NCI-H526 (cell line): ENCODE results near the gene TBCEL.
"Not testable (repeated sequence)": the region's sequence is repeated elsewhere in the genome, so short reads cannot be mapped to it uniquely, and the experiment has no call there.

ENCODE experiments used
- DNase-seq, 2 experiments: peaks; one replicate each; lab custom pipeline; 2025; lab: John Stamatoyannopoulos, UW

Gene TBCEL

DNA sequence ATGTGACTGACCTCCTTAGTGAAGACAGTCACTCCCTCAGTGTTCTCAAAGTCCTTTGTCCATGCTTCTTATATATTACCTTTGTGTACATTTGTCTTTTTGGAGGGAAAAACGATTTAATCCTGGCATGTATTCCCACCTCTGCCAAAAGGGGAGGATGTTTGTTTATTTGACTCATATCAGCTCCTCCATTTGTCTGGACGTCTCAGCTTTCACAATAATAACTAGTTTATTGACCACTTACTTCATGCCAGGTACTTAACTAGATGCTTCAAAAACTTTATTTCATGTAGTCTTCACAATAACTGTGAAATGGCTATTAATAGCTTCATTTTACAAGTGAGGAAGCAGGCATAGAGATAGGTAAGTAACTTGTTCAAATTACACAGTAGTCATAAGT lies 5.3 kb downstream of the TBCEL start:
- DNase-seq, result no peak

DNA sequence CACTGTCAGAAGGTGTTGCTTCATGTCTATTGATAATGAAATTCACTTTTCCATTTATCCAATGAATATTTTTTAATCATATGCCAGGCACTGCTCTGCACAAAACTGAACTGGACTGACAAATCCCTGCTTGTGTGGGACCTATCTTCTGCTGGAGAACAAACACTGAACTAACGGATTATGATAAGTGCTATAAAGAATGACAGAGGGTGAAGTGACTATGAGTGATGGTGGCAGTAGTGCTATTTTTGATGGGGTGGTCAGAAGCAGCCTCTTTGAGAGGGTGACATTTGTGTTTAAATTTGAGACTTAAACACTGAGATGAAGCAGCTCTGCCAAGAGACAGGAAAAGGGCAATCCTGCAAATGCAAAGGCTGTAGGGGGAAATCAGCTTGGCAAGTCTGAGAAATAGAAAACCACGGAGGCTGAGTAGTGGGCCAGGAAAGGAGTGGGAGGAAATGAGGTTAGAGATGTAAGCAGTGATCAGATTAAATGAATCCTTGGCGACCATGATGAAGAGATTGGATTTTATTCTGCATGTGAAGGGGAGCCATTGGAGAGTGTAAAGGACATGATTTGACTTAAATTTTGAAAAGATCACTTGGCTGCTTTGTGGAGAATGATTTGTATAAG lies 6.0 kb downstream of the TBCEL start:
- DNase-seq, result no peak

DNA sequence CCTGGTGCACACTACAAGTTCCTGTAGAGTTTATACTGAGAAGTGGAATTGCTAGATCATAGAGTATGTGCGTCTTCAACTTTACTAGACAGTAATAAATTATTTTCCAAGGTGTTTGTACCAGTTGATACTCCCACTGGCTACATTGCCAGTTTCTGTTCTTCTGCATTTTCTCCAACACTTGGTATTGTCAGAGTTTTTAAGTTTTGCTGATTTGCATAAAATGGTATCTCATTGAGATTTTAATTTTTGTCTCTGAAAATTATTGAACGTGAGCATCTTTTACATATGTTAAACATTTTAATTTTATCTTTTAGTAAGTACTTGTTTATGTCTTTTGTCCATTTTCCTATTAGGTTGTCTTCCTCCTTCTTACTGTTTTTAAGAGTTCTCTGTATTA lies 7.3 kb downstream of the TBCEL start:
- no peak for DNase-seq

DNA sequence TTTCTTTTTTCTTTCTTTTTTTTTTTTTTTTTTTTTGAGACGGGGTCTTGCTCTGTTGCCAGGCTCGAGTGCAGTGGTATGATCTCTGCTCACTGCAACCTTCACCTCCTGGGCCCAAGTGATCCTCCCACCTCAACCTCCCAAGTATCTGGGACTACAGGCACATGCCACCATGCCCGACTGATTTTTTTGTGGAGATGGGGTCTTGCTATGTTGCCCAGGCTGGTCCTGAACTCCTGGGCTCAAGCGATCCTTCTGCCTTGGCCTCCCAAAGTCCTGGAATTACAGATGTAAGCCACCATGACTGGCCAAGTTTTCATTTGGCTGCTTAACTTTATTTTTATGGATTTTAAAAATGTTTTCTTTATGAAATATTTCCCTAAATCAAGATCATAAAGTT lies 7.7 kb downstream of the TBCEL start:
- not testable (repeated sequence) for DNase-seq

DNA sequence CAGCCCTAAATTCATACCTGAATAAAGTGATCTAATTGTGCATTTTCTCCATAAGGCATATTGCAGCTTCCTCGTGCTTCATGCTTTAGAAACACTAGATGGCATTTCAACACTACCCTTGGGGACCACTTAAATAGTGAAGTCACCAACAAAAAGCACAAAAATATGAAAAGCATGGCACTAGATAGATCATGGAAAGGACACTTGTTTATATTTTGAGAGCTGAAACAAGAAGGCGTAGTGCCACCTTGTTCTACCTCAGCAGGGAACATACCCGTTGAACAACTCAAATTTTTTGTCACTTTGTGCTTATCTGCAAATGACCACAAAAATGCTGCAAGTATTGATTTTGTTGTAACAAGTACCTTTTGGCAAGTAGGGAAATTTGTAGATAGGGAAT lies 8.6 kb downstream of the TBCEL start:
- peak in 1 of 2 experiments; percentile 43 for DNase-seq

DNA sequence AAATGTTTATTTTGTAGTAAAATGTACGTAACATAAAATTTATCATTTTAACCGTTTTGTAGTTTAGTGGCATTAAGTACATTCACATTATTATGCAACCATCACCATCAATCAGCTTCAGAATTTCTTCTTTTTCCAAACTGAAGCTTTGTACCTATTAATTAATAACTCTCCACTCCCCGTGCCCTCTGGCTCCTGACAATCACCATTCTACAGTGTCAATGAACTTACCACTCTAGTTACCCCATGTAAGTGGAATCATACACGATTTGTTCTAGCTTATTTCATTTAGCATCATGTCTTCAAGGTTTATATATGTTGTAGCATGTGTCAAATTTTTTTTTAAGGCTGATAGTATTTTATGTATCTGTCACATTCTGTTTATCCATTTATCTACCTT lies 9.7 kb downstream of the TBCEL start:
- DNase-seq, result no peak

DNA sequence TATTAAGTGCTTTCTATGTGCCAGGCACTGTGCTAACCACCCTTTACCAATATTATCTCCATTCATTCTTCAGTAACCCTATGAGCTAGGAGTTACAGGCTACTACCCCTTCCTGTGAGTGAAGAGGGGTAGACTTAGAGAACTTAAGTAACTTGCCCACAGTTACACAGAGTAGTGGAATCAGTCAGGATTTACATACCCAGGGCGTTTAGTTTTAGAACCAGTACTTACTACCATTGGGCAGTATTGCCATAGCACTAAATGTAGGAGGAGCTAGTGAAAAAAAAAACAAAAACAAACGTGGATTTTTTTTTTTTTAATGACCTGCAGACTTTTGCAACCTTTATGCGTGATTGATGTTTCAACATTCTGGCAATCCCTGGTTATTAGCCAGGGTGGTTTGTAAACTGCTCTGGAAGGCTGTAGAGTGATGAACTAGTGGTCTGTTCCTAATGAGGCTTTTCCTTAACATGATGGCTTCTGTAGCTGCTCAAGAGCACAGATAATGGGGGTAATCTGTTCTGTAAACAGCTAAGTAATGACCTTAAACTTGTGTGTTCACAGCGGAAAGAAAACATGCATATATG lies 11.4 kb downstream of the TBCEL start:
- DNase-seq, result no peak

DNA sequence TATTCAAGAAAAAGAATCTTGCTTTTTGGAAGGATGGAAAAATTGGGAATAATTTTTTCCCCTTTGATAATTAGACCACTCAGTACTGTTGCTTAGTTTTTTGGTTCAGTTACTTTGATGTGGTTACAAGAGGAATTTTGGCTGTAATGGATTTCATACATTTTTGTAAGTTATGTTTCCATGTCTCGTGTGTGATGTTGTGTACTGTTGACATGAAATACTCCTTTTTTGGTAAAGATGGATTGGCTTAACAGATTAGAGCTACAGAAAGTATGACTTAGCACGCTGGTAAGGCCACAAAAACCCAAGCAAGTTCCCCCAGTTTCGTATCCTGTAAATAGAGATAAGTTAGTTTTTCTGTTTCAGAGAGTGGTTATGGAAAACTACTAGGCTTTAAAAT lies 11.9 kb downstream of the TBCEL start:
- DNase-seq, result no peak

DNA sequence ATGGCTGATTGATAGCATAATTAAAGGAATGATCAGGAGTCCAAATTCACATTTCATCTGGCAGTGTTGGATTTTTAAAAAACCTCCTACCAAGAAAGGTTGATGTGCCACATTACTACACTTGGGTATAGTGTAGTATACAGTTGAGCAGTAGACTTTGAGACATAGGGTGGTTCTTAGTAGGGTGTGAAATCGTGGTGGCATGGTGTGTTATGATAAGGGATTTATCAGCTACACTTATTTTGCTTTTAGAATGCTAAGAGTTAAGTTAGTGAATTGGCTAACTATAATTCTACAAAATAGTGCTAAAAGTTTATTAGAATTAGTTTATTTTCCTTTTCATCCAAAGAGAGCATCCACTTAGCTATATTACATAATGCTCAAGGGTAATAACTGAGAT lies 13.1 kb downstream of the TBCEL start:
- no peak for DNase-seq

DNA sequence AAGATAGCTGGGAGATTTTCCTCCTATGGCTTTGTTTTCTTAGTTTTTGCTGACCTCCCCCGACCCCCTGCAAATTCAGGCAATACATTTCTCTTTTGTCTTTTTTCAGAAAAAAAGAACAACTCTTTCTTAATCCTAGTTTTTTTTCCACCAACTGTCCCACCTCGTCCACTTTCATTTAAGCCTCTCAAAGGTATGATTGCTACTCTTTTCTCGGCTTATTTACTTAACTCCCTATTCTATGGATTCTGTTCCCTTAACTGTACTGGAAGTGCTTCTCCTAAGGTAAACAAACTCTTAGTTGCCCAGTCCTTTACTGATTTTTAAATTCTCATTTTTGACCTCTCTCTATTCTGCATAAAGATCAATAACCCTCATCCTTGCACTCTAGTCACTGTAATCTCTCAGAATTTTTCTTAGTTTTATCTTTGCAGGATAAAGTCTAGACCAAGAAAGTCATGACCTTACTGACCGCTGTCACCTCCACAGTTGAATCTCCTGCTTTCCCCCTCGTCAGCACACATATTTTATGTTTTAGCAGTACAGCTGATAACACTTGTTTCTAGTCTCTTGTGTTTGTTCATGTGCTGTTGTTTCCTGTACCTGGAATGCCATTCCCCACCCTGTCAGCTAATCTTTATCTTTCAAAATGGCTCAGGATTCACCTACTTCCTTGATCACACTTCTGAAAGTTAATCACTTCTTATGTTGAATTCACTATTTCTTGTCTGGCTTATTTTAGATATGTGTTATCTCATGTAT lies 14.9 kb downstream of the TBCEL start:
- DNase-seq, result no peak

DNA sequence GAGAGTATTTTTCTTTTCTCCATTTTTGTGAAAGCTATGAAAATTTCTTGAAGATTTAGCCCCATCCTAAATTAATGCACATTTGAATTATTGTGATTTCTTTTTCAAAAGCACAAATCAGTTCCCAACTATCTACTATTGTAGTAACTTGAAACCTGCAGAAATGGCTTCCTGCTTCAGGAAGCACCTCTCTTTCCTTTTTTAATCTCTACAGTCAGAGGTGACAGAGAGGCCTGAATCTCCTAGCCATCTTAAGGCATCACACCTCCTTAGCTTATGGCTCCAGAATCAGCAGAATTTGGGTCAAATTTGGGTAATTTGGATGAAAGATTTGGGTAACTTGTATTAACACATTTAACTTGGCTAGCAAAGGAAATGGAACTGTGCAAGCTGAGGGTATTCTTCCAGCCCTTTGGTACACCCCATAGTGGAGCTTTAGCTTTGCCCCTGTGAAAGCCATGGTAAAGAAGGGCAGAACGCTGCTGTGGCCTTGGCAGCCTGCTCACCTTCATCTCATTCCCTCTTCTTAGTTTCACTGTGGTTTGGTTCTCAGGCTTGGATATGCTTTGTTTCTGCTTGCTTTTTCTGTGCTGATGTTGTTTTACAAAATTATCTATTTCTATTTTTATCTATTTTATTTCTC lies 16.2 kb downstream of the TBCEL start:
- no peak for DNase-seq

DNA sequence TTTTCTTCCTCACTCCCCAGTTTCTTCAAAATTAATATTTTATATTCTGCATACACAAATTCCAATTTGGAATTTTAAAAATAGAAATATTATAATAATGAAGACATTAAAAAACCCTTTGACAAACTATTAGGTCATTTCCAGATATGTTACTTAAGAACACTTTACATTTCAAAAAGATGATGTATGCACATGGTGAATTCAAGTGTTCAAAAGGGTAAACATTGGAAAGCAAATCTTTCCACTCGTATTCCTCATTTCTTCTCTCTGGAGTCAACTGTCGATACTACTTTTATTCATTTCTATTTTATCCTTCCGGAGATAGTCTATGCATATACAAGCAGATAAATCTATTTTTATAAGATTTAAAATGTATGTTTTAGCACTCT lies 16.7 kb downstream of the TBCEL start:
- DNase-seq, result no peak

DNA sequence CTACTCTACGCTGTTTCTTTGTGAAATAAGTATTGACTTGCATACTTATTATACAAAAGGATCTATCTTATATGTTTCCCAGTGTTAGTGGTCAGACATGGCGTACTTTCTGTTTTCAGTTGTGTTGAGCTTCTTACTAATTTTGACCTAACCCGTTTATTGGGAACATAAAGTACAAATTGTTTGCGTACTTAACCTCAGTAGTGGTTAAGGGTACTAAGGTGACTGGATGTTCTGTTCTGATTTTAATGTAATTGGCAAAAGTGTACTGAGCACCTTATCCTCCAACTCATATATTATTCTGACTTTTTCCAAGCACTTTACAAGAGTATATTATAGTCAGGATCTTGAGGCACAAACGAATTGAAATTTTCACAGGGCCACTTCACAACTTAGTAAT lies 17.2 kb downstream of the TBCEL start:
- DNase-seq, result no peak

DNA sequence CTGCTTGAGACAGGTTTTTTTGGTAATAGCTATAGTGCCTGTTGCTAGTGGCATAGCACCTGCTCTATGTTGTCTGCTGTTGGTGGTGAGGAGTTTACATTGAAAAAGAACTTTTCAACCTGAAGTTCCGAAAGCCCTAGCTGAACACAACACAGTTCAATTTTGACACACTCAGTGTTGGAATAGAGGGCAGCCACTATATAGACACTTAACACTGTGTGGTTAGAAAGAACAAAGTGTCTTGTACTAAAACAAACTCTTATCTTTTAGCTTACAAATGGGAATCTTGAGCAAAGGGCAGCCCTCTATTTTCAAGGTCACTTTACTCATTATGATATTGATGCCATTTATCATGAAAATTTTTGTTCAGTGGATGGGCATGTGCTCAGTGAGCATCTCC lies 18.4 kb downstream of the TBCEL start:
- DNase-seq, result no peak

DNA sequence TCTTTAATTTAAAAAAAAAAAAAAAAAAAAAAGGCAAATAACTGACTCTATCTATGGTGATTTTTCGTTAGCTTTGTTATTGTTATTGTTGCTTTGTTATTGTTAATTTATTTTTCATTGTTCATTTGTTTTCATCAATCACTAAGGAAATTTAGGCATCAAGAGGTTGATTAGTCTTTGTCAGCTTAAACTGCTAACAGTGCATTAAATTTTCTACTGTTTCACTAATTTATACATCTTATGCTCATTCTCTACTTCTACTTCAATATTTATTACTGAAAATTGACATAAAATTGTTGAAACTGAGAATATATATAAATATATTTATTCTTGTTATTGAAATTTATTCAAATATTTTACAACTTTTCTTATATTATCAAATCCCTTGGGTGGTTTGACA lies 24.0 kb downstream of the TBCEL start:
- DNase-seq, result no peak

DNA sequence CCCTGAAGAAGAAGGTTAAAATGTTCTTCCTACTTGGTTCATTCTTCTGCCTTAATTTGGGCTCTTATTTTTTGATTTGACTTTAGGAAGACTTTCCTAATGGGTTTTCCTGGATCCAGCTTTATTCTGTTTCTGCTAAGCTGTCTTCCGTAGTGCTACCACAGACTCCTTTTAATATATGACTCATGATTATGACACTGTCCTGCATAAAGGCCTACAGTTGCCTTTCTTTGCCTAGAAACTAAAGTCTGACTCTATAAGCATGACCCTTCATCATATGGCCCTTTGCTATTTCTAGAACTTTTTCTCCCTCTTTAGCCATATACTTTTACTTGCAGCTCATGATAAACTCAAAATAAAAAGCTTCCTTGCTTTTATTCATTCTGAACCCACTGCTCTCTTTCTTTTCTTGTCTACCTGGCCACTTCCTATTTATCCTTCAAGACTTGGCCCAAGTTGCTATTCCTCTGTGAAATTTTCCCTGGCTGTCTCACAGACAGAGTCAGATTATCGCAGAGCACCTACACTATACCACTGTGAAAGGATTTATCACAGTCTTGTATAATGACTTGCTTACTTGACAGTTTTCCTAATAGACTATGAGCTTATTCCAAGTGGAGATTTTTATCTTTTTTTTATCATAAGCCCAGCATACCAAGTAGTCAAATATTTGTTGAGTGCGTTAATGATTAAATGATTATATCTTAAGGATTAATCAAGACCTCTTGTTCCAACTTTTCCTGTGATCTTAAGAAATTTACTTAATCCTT lies 24.7 kb downstream of the TBCEL start:
- no peak for DNase-seq

DNA sequence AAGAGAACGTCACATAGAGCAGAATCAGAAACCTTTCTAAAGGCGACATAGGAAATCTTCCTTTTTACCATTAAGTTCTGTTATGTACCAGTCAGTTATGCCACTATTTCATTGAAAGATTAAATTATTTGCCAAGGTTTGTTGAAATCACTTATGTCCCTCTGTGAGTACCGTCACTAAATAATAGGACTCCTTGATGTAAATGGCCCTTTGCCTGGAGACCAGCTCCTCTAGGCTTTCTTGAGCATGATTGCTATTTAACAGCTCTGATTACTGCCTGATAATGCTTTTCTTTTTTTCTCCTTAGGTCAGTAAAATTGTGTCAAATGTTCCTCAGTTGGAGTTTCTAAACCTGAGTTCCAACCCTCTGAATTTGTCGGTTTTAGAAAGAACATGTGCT lies 29.3 kb downstream of the TBCEL start:
- no peak for DNase-seq

DNA sequence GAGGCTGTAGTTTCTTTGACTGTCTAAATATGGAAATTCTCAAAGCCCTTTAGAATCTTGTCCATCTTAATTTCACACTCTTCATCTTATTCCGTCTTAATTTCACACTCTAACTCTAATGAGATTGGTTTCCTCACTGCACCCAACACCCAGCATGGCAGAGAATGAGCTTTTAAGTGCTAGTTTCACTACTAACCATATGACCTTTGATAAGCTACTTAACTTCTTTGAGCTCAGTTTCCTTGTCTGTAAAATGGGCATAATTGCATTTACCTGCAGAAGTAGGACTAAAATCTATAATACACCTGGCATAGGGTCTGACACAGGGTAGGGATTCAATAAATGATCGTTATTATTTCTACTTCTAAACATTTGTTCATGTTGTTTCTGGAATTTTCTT lies 30.4 kb downstream of the TBCEL start:
- DNase-seq, result no peak

DNA sequence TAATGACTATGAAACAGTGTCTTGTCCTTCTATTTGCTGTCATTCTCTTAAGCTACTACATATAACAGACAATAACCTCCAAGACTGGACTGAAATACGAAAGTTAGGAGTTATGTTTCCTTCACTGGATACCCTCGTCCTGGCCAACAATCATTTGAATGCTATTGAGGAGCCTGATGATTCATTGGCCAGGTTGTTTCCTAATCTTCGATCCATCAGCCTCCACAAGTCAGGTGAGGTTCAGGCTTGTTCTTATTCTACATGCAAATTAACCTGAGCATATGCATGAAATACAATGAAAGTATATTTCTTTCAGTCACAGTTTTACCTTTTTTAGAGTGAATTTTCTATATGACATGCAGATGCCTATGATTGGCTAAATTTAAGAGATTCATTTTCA lies 31.2 kb downstream of the TBCEL start:
- peak in 1 of 2 experiments; percentile 36 for DNase-seq

DNA sequence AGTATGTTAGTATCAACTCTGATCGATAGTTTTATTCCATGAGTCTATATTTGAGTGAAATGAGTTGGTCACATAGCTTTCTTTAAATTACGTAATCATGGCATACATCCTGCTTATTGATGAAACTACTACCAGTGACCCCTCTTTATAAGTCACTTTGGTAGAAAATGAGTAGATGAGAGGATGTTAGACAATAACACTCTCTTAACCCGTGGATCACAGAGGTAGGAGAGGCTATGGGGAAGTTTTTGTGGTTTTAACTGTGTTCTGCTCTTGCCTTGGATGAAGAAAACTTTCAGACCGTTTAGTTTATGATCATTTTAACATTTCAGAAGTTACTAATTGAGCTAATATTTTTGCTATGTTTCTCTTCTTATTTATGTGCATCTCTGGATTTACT lies 34.0 kb downstream of the TBCEL start:
- no peak for DNase-seq

DNA sequence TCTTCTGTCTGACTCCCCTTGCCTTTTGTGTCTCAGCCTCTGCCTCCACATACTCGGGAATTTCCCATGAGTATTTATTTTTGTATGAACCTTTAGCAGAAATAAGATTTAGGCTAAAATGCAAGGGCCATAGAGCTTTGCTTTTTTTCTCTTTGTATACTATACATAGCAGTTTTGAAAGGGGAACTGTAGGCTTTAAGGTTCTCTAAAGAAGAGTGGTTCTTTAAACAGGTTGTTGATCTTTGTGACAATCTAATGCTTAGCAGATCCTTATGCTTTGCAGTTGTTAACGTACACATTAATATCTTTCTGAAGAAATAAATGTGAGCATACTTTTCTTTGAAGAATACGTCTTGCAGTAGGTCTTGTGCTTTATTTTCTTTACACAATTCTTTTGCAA lies 35.0 kb downstream of the TBCEL start:
- DNase-seq, result no peak

DNA sequence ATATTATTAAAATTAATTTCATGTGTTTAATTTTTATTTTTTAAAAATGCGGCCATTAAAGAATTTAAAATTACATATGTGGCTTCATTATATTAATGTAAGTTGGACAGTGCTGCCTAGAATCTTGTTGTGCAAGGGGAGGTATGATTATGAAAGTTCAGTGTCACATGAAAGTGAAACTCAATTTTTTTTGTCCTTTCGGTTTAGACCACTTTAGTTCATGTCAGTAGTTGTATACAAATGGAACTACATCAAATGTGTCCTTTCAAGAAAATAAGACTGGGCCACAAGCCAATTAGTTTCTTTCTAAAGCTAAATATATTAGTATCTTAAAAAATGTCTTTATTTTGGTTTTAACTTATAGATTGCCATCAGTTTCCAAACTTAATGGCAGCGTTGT lies 35.7 kb downstream of the TBCEL start:
- no peak for DNase-seq
